GDM1 (cell line): ENCODE data around the gene PTPN2.

Experiments
- DNase-seq: peaks from one replicate; lab custom pipeline; 2025; lab: John Stamatoyannopoulos, UW

Gene PTPN2

GRCh38 chr18:12745095-12745795 lies 138.8 kb downstream of the PTPN2 start:
- DNase-seq = no peak

DNA sequence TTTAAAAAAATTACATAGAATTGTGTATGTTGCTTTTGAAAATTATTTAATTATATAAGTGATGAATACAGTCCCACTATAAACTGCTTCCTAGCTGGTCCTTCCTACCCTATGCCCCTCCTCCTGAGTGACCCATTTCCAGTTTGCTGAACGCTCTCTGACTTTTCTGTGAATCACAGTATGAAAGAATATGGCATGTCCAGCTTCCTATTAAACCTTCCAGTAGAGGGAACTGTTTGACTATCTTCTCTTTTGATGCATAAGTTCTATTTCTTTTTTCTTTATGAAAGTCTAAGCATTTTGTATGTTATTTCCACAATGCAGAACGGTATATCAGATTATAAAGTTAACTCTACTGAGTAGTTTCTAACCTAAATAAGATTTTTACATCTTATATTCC lies 139.9 kb downstream of the PTPN2 start:
- DNase-seq = no peak

DNA sequence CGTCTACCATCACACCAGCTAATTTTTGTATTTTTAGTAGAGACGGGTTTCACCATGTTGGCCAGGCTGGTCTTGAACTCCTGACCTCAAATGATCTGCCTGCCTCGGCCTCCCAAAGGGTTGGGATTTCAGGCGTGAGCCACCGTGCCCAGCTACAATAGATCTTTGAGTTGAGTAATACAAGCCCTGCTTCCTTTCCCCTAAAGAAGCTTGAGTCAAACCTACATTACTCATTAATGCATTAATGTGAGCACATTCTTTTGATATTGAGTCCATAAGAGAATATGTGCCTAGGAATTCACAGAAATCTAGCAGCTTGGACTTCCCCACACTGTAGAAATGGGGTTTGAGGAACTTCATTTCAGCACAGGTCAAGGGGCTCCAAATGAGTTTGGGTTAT lies 141.6 kb downstream of the PTPN2 start:
- no peak for DNase-seq
